Natural killer cell (primary cell): Measurements from ENCODE around the gene PRPF6. TPM values are rescaled to one million over a fixed set of nuclear protein-coding genes. Genes with fewer than 3 reads are reported as not detected.

Experiments
- ATAC-seq, 3 donors: fragments of 150-1000 bp in 2 of 3; fragments of 200-7000 bp in 1 of 3; cut with Tn5 transposase; 1 replicate in 1 of 3; 2 replicates in 2 of 3; pipeline ENCODE4 v1.10.0; 2021; ENCODE audit warnings: mild to moderate bottlenecking in 2 of 3, moderate library complexity in 2 of 3
- DNase-seq, 2 donors: peaks; one replicate each; pipeline versions ENCODE4 v3.0.0 to v3.0.0-alpha.2; 2013 to 2021; ENCODE audit warnings: mixed read lengths in 1 of 2
- H3K27ac ChIP-seq: one replicate; pipeline ENCODE4 v1.5.1; 2013; ENCODE audit warnings: mild to moderate bottlenecking, low read length
- H3K27me3 ChIP-seq: one replicate; pipeline ENCODE4 v1.6.1; 2013; ENCODE audit warnings: low read length; ENCODE audit not compliant: control insufficient read depth, insufficient read depth
- H3K36me3 ChIP-seq: one replicate; pipeline ENCODE4 v1.6.1; 2013; ENCODE audit warnings: low read length; ENCODE audit not compliant: control insufficient read depth, insufficient read depth
- H3K4me1 ChIP-seq: one replicate; pipeline ENCODE4 v1.6.1; 2013; ENCODE audit warnings: low read length; ENCODE audit not compliant: control insufficient read depth, insufficient read depth
- H3K4me3 ChIP-seq: one replicate; pipeline ENCODE4 v1.5.1; 2013; ENCODE audit warnings: low read length
- H3K9me3 ChIP-seq: one replicate; pipeline ENCODE4 v1.6.1; 2013; ENCODE audit warnings: low read length; ENCODE audit not compliant: control insufficient read depth, insufficient read depth
- H3K27ac Mint-ChIP-seq, 2 donors: one replicate each; pipeline ENCODE4 v1.8.0; 2022; ENCODE audit warnings: mild to moderate bottlenecking in 2 of 2, mixed read lengths in 2 of 2, moderate library complexity in 1 of 2
- H3K27me3 Mint-ChIP-seq, 2 donors: one replicate each; pipeline ENCODE4 v1.8.0; 2022; ENCODE audit warnings: low read depth in 2 of 2, mixed read lengths in 2 of 2
- H3K36me3 Mint-ChIP-seq: one replicate; pipeline ENCODE4 v1.8.0; 2022; ENCODE audit warnings: mixed read lengths
- H3K4me1 Mint-ChIP-seq, 2 donors: one replicate each; pipeline ENCODE4 v1.8.0; 2022; ENCODE audit warnings: mixed read lengths in 2 of 2
- H3K4me3 Mint-ChIP-seq: one replicate; pipeline ENCODE4 v1.8.0; 2022; ENCODE audit warnings: mild to moderate bottlenecking, moderate library complexity, mixed read lengths
- H3K9me3 Mint-ChIP-seq, 2 donors: one replicate each; pipeline ENCODE4 v1.8.0; 2022; ENCODE audit warnings: mixed read lengths in 2 of 2
- WGBS: methylation state at CpG from one replicate; pipeline ENCODE4 v1.1.7; 2013; ENCODE audit warnings: missing lambda C conversion rate; ENCODE audit not compliant: insufficient coverage; 5-methylcytosine and 5-hydroxymethylcytosine counted together
- intact Hi-C: fragments of 100-400 bp; cut with micrococcal nuclease; formaldehyde crosslinking; loops from one replicate; pipeline ENCODE4 v1.14.2; 2022
- total RNA-seq, 4 donors: library from RNA; stranded (reverse); fragments of 120-200 nt in 1 of 4; gene quantifications; one replicate each; pipeline versions ENCODE4 v1.2.3 to v1.2.4, GENCODE V29; 2013 to 2022
- TF ChIP-seq, protein P1 (sequence below): fragments of 200-600 bp; IDR thresholded peaks from one replicate; pipeline ENCODE4 v1.8.0; 2022; ENCODE audit warnings: antibody characterized with exemption

Gene PRPF6
- total RNA-seq, 3 donors from 2014 or later (not counting 1 experiment from before 2014, with no cell fraction given) = 52.7 to 63.0 (median 55.0) TPM

GRCh38 chr20:64069614-64070243 lies 88.8 kb downstream of the PRPF6 start:
- H3K27ac Mint-ChIP-seq = no peak overlapping the region
- Histone ChIP-seq H3K27ac (no peak overlapping the region), H3K27me3 (no peaks in the 10 kb centered on the region), H3K4me1 (peaks cover 54% of the 10 kb centered on the region), H3K9me3 (no peaks in the 10 kb centered on the region), H3K4me3 (no peak overlapping the region), H3K36me3 (peaks cover 29% of the 10 kb centered on the region)
- no peaks in the 10 kb centered on the region for H3K36me3 Mint-ChIP-seq
- WGBS = 68% methylated on average over 14 of the region's 14 CpGs
- H3K4me3 Mint-ChIP-seq = no peak overlapping the region
- no peaks in the 10 kb centered on the region for H3K27me3 Mint-ChIP-seq
- DNase-seq = peak in 1 of 2 donors; percentile 46
- H3K4me1 Mint-ChIP-seq = peaks cover 23 to 48% of the 10 kb centered on the region in 2 donors
- no peak for ATAC-seq
- TF ChIP-seq, protein P1, sequence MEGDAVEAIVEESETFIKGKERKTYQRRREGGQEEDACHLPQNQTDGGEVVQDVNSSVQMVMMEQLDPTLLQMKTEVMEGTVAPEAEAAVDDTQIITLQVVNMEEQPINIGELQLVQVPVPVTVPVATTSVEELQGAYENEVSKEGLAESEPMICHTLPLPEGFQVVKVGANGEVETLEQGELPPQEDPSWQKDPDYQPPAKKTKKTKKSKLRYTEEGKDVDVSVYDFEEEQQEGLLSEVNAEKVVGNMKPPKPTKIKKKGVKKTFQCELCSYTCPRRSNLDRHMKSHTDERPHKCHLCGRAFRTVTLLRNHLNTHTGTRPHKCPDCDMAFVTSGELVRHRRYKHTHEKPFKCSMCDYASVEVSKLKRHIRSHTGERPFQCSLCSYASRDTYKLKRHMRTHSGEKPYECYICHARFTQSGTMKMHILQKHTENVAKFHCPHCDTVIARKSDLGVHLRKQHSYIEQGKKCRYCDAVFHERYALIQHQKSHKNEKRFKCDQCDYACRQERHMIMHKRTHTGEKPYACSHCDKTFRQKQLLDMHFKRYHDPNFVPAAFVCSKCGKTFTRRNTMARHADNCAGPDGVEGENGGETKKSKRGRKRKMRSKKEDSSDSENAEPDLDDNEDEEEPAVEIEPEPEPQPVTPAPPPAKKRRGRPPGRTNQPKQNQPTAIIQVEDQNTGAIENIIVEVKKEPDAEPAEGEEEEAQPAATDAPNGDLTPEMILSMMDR = peak; percentile 60
- H3K9me3 Mint-ChIP-seq = no peaks in the 10 kb centered on the region
- intact Hi-C loops = no loop called here

DNA sequence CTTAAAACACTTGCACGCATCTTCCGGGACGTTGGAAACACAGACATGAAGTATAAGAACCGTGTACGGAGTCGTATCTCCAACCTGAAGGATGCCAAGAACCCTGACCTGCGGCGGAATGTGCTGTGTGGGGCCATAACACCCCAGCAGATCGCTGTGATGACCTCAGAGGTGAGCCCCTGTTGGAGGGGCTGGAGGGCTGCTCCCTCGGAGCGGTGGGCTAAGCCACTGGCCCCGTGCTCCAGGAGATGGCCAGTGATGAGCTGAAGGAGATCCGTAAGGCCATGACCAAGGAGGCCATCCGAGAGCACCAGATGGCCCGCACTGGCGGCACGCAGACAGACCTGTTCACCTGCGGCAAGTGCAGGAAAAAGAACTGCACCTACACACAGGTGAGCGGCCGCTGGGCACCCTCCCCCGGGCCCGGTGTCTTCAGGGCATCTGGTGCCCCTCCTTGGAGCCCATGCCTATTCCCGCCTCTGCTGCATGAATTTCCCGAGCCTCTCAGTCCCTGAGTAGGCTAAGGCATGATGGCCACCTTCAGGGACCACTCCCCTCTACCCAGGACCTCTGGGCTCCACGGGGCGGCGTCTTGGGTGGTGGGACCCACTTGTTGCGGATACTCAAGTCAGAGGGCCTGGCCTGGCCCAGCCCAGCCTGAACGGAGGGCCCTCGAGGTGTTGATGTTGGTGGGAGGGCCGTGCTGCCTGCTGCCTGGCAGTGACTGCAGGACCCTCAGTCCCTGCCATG lies 89.5 kb downstream of the PRPF6 start:
- Histone ChIP-seq H3K36me3 (peaks cover 33% of the 10 kb centered on the region), H3K27me3 (no peaks in the 10 kb centered on the region), H3K9me3 (no peaks in the 10 kb centered on the region), H3K4me3 (no peak overlapping the region), H3K27ac (no peak overlapping the region), H3K4me1 (peaks cover 54% of the 10 kb centered on the region)
- TF ChIP-seq, protein P1 = no peak
- no peaks in the 10 kb centered on the region for H3K9me3 Mint-ChIP-seq
- 94% methylated on average over 31 of the region's 31 CpGs for WGBS
- DNase-seq (no peak), ATAC-seq (no peak)
- H3K27ac Mint-ChIP-seq = no peak overlapping the region
- no peaks in the 10 kb centered on the region for H3K36me3 Mint-ChIP-seq
- peaks cover 18 to 42% of the 10 kb centered on the region in 2 donors for H3K4me1 Mint-ChIP-seq
- H3K27me3 Mint-ChIP-seq = no peaks in the 10 kb centered on the region
- no peak overlapping the region for H3K4me3 Mint-ChIP-seq
- intact Hi-C loops = no loop called here

DNA sequence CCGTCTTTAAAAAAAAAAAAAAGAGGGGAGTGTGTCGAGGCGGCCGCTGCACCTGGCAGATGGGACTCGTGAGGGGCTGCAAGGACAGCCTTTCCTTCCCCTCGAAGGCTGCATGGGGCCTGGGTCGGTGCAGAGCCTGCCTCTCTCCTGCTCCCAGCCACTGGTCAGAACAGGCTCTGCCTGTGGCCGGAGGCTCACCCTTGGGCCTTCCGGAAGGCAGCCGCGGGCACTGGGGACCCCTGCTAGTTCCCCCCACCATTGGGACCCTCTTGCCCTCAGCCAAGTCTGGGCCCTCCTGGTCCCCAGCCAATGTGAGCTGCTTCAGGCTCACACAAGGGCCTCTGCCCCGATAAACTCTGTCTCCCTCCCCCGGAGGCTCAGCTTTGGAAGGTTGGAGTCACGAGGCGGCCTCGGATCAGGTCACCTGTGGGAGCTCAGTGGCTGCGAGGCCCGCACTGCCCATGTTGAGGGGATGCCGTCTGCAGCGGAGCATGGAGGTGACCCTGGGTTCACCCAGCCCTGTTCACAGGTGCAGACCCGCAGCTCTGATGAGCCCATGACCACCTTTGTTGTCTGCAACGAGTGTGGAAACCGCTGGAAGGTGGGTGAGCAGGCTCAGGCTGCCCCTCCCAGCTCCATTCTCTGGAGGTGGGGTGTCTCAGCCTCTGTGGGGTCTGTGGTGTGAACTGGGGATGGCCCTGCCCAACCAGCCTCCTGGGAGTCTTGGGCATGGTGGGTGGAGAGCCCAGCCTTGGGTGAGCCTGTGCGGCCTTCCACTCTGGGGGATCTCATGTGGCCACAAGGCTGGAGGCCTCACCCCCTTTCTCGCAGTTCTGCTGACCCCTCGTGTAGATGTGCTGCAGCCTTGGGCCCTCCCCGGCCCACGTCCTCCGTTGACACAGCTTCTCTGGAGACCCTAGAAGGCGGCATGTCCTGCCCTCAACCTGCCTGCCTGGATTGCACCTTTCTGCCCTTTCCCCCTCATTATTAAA lies 90.7 kb downstream of the PRPF6 start:
- TF ChIP-seq, protein P1 = no peak
- H3K4me3 Mint-ChIP-seq = no peak overlapping the region
- no peaks in the 10 kb centered on the region for H3K36me3 Mint-ChIP-seq
- peak overlapping the region; percentile 21 to 52 for H3K27ac Mint-ChIP-seq
- H3K27me3 Mint-ChIP-seq = no peaks in the 10 kb centered on the region
- DNase-seq = no peak
- no peak overlapping the region for H3K4me3 ChIP-seq
- no peak overlapping the region for H3K27ac ChIP-seq
- no peaks in the 10 kb centered on the region for H3K9me3 ChIP-seq
- peaks cover 6 to 41% of the 10 kb centered on the region in 2 donors for H3K4me1 Mint-ChIP-seq
- ATAC-seq = no peak
- 81% methylated on average over 30 of the region's 30 CpGs for WGBS
- H3K9me3 Mint-ChIP-seq = no peaks in the 10 kb centered on the region
- peaks cover 43% of the 10 kb centered on the region for H3K36me3 ChIP-seq
- intact Hi-C loops = no loop called here
- H3K27me3 ChIP-seq = no peaks in the 10 kb centered on the region
- H3K4me1 ChIP-seq = peaks cover 51% of the 10 kb centered on the region
